GM23248 (cell line): ENCODE data around the gene PKP1. TPM values are rescaled to one million over a fixed set of nuclear protein-coding genes. Genes with fewer than 3 reads are reported as not detected.

Experiments
- DNase-seq: peaks from one replicate; pipeline ENCODE4 v3.0.0-alpha.2; 2015
- H2AFZ ChIP-seq: fragments of 200-600 bp; sonication (generic); 2 replicates; pipeline ENCODE4 v1.6.1; 2016; ENCODE audit warnings: antibody characterized with exemption
- H3F3A ChIP-seq: fragments of 200-600 bp; sonication (generic); 2 replicates; pipeline ENCODE4 v1.6.1; 2016; ENCODE audit warnings: mild to moderate bottlenecking, antibody characterized with exemption, mixed run types; ENCODE audit not compliant: insufficient read depth
- H3K27ac ChIP-seq: fragments of 200-600 bp; sonication (generic); 2 replicates; pipeline ENCODE4 v1.5.1; 2016; ENCODE audit warnings: mild to moderate bottlenecking
- H3K27me3 ChIP-seq: fragments of 200-600 bp; sonication (generic); replicated peaks from 2 replicates; pipeline ENCODE4 v1.6.1; 2016; ENCODE audit warnings: mild to moderate bottlenecking; ENCODE audit not compliant: insufficient read depth
- H3K36me3 ChIP-seq: fragments of 200-600 bp; sonication (generic); 2 replicates; pipeline ENCODE4 v1.6.1; 2016; ENCODE audit warnings: low read depth, mild to moderate bottlenecking
- H3K4me1 ChIP-seq: fragments of 200-600 bp; sonication (generic); 2 replicates; pipeline ENCODE4 v1.6.1; 2016; ENCODE audit warnings: mild to moderate bottlenecking; ENCODE audit not compliant: insufficient read depth
- H3K4me2 ChIP-seq: fragments of 200-600 bp; sonication (generic); one replicate; pipeline ENCODE4 v1.6.1; 2016; ENCODE audit warnings: mild to moderate bottlenecking; ENCODE audit not compliant: unreplicated experiment
- H3K4me3 ChIP-seq: fragments of 200-600 bp; sonication (generic); 2 replicates; pipeline ENCODE4 v1.5.1; 2016; ENCODE audit warnings: mild to moderate bottlenecking
- H3K79me2 ChIP-seq: fragments of 200-600 bp; sonication (generic); 2 replicates; pipeline ENCODE4 v1.6.1; 2016; ENCODE audit warnings: mild to moderate bottlenecking; ENCODE audit not compliant: insufficient read depth
- H3K9ac ChIP-seq: fragments of 200-600 bp; sonication (generic); 2 replicates; pipeline ENCODE4 v1.6.1; 2016; ENCODE audit warnings: mild to moderate bottlenecking
- H3K9me2 ChIP-seq: fragments of 200-600 bp; sonication (generic); 2 replicates; pipeline ENCODE4 v1.6.1; 2016; ENCODE audit warnings: mixed run types, mild to moderate bottlenecking, moderate library complexity; ENCODE audit not compliant: insufficient read depth
- H3K9me3 ChIP-seq: fragments of 200-600 bp; sonication (generic); one replicate; pipeline ENCODE4 v1.6.1; 2017; ENCODE audit warnings: low read depth
- H4K20me1 ChIP-seq: fragments of 200-600 bp; sonication (generic); 2 replicates; pipeline ENCODE4 v1.6.0; 2016; ENCODE audit not compliant: insufficient read depth
- EZH2 ChIP-seq: fragments of 200-600 bp; sonication (generic); IDR thresholded peaks from 2 replicates; pipeline ENCODE4 v1.6.1; 2018; ENCODE audit warnings: antibody characterized with exemption, mild to moderate bottlenecking; ENCODE audit not compliant: insufficient read depth, poor library complexity, severe bottlenecking
- EZH2phosphoT487 ChIP-seq: fragments of 200-600 bp; sonication (generic); IDR thresholded peaks from 2 replicates; pipeline ENCODE4 v1.6.1; 2018; ENCODE audit warnings: antibody characterized with exemption, moderate library complexity, mild to moderate bottlenecking, low read depth; ENCODE audit not compliant: insufficient read depth
- WGBS, 2 experiments: methylation state at CpG; one replicate each; pipeline ENCODE4 v1.1.6; 2015 to 2017; ENCODE audit warnings: low lambda C conversion rate in 2 of 2, low coverage in 1 of 2; ENCODE audit errors: missing lambda C conversion rate in 2 of 2; 5-methylcytosine and 5-hydroxymethylcytosine counted together
- in situ Hi-C: fragments of 300-500 bp; cut with MboI; formaldehyde crosslinking; loops from 2 replicates; pipeline ENCODE4 v1.15.0; 2020
- polyA plus RNA-seq: library from polyadenylated mRNA; unstranded; fragments of >200 nt; fragmentation: Nextera tagmentation; extraction: Ambion mirVana; gene quantifications from 2 replicates; pipeline ENCODE4 v1.2.1, GENCODE V29; 2016
- total RNA-seq: library from RNA; depleted of rRNA; stranded (reverse); fragments of >200 nt; shearing (Covaris generic); gene quantifications from 2 replicates; pipeline ENCODE4 v1.2.3, GENCODE V29; 2014

Gene PKP1
- total and polyA plus RNA-seq, 2 experiments from 2014 or later, result 0.15 to 0.43 TPM

GRCh38 chr1:201281573-201281972 lies 1.7 kb upstream of the PKP1 start:
- Histone ChIP-seq H3K4me1 (peaks cover 14% of the 10 kb centered on the region), H3F3A (no peaks in the 10 kb centered on the region), H3K9me3 (no peaks in the 10 kb centered on the region), H4K20me1 (no peaks in the 10 kb centered on the region), H3K4me3 (no peak overlapping the region), H3K27me3 (peaks cover 6% of the 10 kb centered on the region; the same call in 1 of the 2 replicates), H3K4me2 (no peak overlapping the region), H3K9ac (no peak overlapping the region), H3K36me3 (no peaks in the 10 kb centered on the region), H3K79me2 (no peaks in the 10 kb centered on the region), H3K27ac (no peak overlapping the region), H3K9me2 (no peaks in the 10 kb centered on the region), H2AFZ (no peak overlapping the region)
- no peak for DNase-seq
- 96 to 98% methylated on average over 3 of the region's 3 CpGs for WGBS, 2 experiments
- in situ Hi-C loops, result no loop called here
- TF ChIP-seq EZH2phosphoT487 (no peak), EZH2 (no peak)

- Histone ChIP-seq H3K36me3 (no peaks in the 10 kb centered on the region), H3K27ac (no peak overlapping the region), H3K4me1 (peaks cover 14% of the 10 kb centered on the region), H3K4me2 (no peak overlapping the region), H3K27me3 (peaks cover 8% of the 10 kb centered on the region; the same call in 1 of the 2 replicates), H3K9me3 (no peaks in the 10 kb centered on the region), H2AFZ (no peak overlapping the region), H3K4me3 (no peak overlapping the region), H3F3A (no peaks in the 10 kb centered on the region), H3K79me2 (no peaks in the 10 kb centered on the region), H4K20me1 (no peaks in the 10 kb centered on the region), H3K9ac (no peak overlapping the region), H3K9me2 (no peaks in the 10 kb centered on the region)
- in situ Hi-C loops, result no loop called here
- TF ChIP-seq EZH2, result no peak
- TF ChIP-seq EZH2phosphoT487, result no peak
- 97 to 98% methylated on average over 6 of the region's 6 CpGs for WGBS, 2 experiments
- DNase-seq, result no peak
These were observed 1.1 kb upstream of the PKP1 start for GRCh38 chr1:201282216-201282615.

GRCh38 chr1:201283836-201284553 lies 689 bp downstream of the PKP1 start:
- H3K9ac ChIP-seq, result no peak overlapping the region
- in situ Hi-C loops, result no loop called here
- TF ChIP-seq EZH2, result no peak
- no peak for TF ChIP-seq EZH2phosphoT487
- H3K9me2 ChIP-seq, result no peaks in the 10 kb centered on the region
- H3K9me3 ChIP-seq, result no peaks in the 10 kb centered on the region
- no peaks in the 10 kb centered on the region for H3K79me2 ChIP-seq
- H3K4me2 ChIP-seq, result peak overlapping the region; percentile 80
- no peak for DNase-seq
- no peaks in the 10 kb centered on the region for H4K20me1 ChIP-seq
- H2AFZ ChIP-seq, result peak overlapping the region; percentile 71; the same call in 1 of the 2 replicates
- H3K4me3 ChIP-seq, result peak overlapping the region; percentile 57; the same call in 1 of the 2 replicates
- 77 to 83% methylated on average over 41 to 53 of the region's 53 CpGs for WGBS, 2 experiments
- H3K4me1 ChIP-seq, result peaks cover 14% of the 10 kb centered on the region
- no peaks in the 10 kb centered on the region for H3F3A ChIP-seq
- H3K36me3 ChIP-seq, result no peaks in the 10 kb centered on the region
- peaks cover 13% of the 10 kb centered on the region; the same call in 1 of the 2 replicates for H3K27me3 ChIP-seq
- H3K27ac ChIP-seq, result no peak overlapping the region

- Histone ChIP-seq H3K36me3 (no peaks in the 10 kb centered on the region), H3K9me3 (no peaks in the 10 kb centered on the region), H3F3A (no peaks in the 10 kb centered on the region), H3K9me2 (no peaks in the 10 kb centered on the region), H3K27me3 (peaks cover 13% of the 10 kb centered on the region; the same call in 1 of the 2 replicates), H2AFZ (no peak overlapping the region), H3K4me3 (no peak overlapping the region), H3K27ac (no peak overlapping the region), H3K4me2 (no peak overlapping the region), H3K9ac (no peak overlapping the region), H3K4me1 (peaks cover 11% of the 10 kb centered on the region), H4K20me1 (no peaks in the 10 kb centered on the region), H3K79me2 (no peaks in the 10 kb centered on the region)
- in situ Hi-C loops, result no loop called here
- TF ChIP-seq EZH2, result no peak
- no peak for TF ChIP-seq EZH2phosphoT487
- 75 to 85% methylated on average over 6 of the region's 6 CpGs for WGBS, 2 experiments
- DNase-seq, result no peak
These were observed 1.3 kb downstream of the PKP1 start for GRCh38 chr1:201284636-201285035.
